Astrocyte (in vitro differentiated cells and primary cell): Measurements from ENCODE around the gene BICD1. TPM values are rescaled to one million over a fixed set of nuclear protein-coding genes. Genes with fewer than 3 reads are reported as not detected.

Experiments used
- DNase-seq: peaks from one replicate; pipeline ENCODE4 v3.0.0-alpha.2; 2010; ENCODE audit warnings: low read depth
- FAIRE-seq: peaks from 2 replicates; lab custom pipeline; 2011; peaks lifted over from hg19 to GRCh38; lab: Jason Lieb, UNC
- H2AFZ ChIP-seq: 2 replicates; pipeline ENCODE4 v1.6.0; 2012; ENCODE audit warnings: low read depth, low read length, inconsistent platforms
- H3K27ac ChIP-seq: 2 replicates; pipeline ENCODE4 v1.5.1; 2011; ENCODE audit warnings: low read depth, low read length, inconsistent platforms
- H3K27me3 ChIP-seq: 2 replicates; pipeline ENCODE4 v1.6.0; 2011; ENCODE audit warnings: low read length, inconsistent platforms; ENCODE audit not compliant: insufficient read depth
- H3K36me3 ChIP-seq: 2 replicates; pipeline ENCODE4 v1.5.1; 2011; ENCODE audit warnings: low read length, inconsistent platforms; ENCODE audit not compliant: insufficient read depth
- H3K4me1 ChIP-seq: 2 replicates; pipeline ENCODE4 v1.5.1; 2011; ENCODE audit warnings: low read length, inconsistent platforms; ENCODE audit not compliant: insufficient read depth
- H3K4me2 ChIP-seq: 2 replicates; pipeline ENCODE4 v1.6.0; 2012; ENCODE audit warnings: low read length, inconsistent platforms
- H3K4me3 ChIP-seq: 2 replicates; pipeline ENCODE4 v1.5.1; 2011; ENCODE audit warnings: low read depth, mild to moderate bottlenecking, low read length, inconsistent platforms; ENCODE audit not compliant: insufficient read depth
- H3K79me2 ChIP-seq: 2 replicates; pipeline ENCODE4 v1.6.0; 2012; ENCODE audit warnings: mild to moderate bottlenecking, low read length, inconsistent platforms; ENCODE audit not compliant: insufficient read depth
- H3K9ac ChIP-seq: 2 replicates; pipeline ENCODE4 v1.6.0; 2012; ENCODE audit warnings: mild to moderate bottlenecking, low read length, inconsistent platforms
- H3K9me3 ChIP-seq: 2 replicates; pipeline ENCODE4 v1.5.1; 2012; ENCODE audit warnings: low read depth, mild to moderate bottlenecking, low read length, inconsistent platforms; ENCODE audit not compliant: insufficient read depth
- H4K20me1 ChIP-seq: 2 replicates; pipeline ENCODE4 v1.6.0; 2012; ENCODE audit warnings: low read length, inconsistent platforms; ENCODE audit not compliant: insufficient read depth
- H3K27ac Mint-ChIP-seq: one replicate; pipeline ENCODE4 v1.8.0; 2021; ENCODE audit warnings: mild to moderate bottlenecking, mixed read lengths; ENCODE audit not compliant: unreplicated experiment
- H3K27me3 Mint-ChIP-seq: one replicate; pipeline ENCODE4 v1.8.0; 2021; ENCODE audit warnings: low read depth, mixed read lengths; ENCODE audit not compliant: unreplicated experiment
- H3K36me3 Mint-ChIP-seq: one replicate; pipeline ENCODE4 v1.8.0; 2021; ENCODE audit warnings: low read depth, mixed read lengths; ENCODE audit not compliant: unreplicated experiment
- H3K4me1 Mint-ChIP-seq: one replicate; pipeline ENCODE4 v1.8.0; 2021; ENCODE audit warnings: low read depth, mixed read lengths; ENCODE audit not compliant: unreplicated experiment
- H3K4me3 Mint-ChIP-seq: one replicate; pipeline ENCODE4 v1.8.0; 2021; ENCODE audit warnings: mild to moderate bottlenecking, moderate library complexity, mixed read lengths; ENCODE audit not compliant: unreplicated experiment
- H3K9me3 Mint-ChIP-seq: one replicate; pipeline ENCODE4 v1.8.0; 2021; ENCODE audit warnings: mild to moderate bottlenecking, mixed read lengths; ENCODE audit not compliant: unreplicated experiment
- EZH2 ChIP-seq: IDR thresholded peaks from 2 replicates; pipeline ENCODE4 v1.6.1; 2012; ENCODE audit warnings: mild to moderate bottlenecking, low read length, inconsistent platforms; ENCODE audit not compliant: insufficient read depth
- total RNA-seq: library from RNA; stranded (reverse); gene quantifications from 2 replicates; pipeline ENCODE4 v1.2.1, GENCODE V29; 2021
- TF ChIP-seq, protein P1 (sequence below): IDR thresholded peaks from 2 replicates; pipeline ENCODE4 v1.5.1; 2011; ENCODE audit warnings: low read depth, mild to moderate bottlenecking, inconsistent platforms, low read length, moderate library complexity; ENCODE audit not compliant: insufficient read depth

The BICD1 gene
- total RNA-seq, 1 donor from 2014 or later = 28.7 TPM

DNA sequence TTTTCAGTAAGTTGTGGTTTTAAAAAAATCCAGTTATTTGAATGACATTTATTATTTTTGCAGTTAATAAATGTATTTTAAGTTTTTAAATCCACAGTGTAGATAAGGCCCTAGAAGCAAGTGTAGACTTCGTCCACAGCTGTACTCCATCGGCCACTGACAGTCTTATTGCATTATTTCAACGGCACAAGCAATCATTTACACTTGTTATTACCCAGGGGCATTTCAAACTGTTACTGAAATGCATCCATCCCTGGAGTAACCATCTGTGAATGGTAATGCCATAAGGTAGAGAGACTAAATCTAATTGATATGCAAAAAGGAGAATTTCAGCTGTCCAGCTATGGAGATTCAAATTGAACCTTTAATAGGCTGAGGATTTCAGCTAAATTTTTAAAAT is 48.4 kb downstream of the BICD1 start:
- no peak overlapping the region for H3K9ac ChIP-seq
- peaks cover 8% of the 10 kb centered on the region for H3K4me1 ChIP-seq
- peaks cover 7% of the 10 kb centered on the region for H3K4me1 Mint-ChIP-seq
- H3K9me3 Mint-ChIP-seq = peaks cover 2% of the 10 kb centered on the region
- H3K36me3 Mint-ChIP-seq = peaks cover 8% of the 10 kb centered on the region
- H3K36me3 ChIP-seq = no peaks in the 10 kb centered on the region
- H3K4me3 ChIP-seq = no peak overlapping the region
- peaks cover 57% of the 10 kb centered on the region for H4K20me1 ChIP-seq
- FAIRE-seq = no peak
- no peak overlapping the region for H3K4me3 Mint-ChIP-seq
- DNase-seq = no peak
- no peaks in the 10 kb centered on the region for H3K27me3 Mint-ChIP-seq
- peaks cover 58% of the 10 kb centered on the region for H3K79me2 ChIP-seq
- no peak overlapping the region for H3K27ac Mint-ChIP-seq
- no peak overlapping the region for H2AFZ ChIP-seq
- TF ChIP-seq, protein P1, sequence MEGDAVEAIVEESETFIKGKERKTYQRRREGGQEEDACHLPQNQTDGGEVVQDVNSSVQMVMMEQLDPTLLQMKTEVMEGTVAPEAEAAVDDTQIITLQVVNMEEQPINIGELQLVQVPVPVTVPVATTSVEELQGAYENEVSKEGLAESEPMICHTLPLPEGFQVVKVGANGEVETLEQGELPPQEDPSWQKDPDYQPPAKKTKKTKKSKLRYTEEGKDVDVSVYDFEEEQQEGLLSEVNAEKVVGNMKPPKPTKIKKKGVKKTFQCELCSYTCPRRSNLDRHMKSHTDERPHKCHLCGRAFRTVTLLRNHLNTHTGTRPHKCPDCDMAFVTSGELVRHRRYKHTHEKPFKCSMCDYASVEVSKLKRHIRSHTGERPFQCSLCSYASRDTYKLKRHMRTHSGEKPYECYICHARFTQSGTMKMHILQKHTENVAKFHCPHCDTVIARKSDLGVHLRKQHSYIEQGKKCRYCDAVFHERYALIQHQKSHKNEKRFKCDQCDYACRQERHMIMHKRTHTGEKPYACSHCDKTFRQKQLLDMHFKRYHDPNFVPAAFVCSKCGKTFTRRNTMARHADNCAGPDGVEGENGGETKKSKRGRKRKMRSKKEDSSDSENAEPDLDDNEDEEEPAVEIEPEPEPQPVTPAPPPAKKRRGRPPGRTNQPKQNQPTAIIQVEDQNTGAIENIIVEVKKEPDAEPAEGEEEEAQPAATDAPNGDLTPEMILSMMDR = no peak
- TF ChIP-seq EZH2 = no peak
- H3K27ac ChIP-seq = no peak overlapping the region
- no peaks in the 10 kb centered on the region for H3K9me3 ChIP-seq
- H3K4me2 ChIP-seq = no peak overlapping the region
- no peaks in the 10 kb centered on the region for H3K27me3 ChIP-seq

DNA sequence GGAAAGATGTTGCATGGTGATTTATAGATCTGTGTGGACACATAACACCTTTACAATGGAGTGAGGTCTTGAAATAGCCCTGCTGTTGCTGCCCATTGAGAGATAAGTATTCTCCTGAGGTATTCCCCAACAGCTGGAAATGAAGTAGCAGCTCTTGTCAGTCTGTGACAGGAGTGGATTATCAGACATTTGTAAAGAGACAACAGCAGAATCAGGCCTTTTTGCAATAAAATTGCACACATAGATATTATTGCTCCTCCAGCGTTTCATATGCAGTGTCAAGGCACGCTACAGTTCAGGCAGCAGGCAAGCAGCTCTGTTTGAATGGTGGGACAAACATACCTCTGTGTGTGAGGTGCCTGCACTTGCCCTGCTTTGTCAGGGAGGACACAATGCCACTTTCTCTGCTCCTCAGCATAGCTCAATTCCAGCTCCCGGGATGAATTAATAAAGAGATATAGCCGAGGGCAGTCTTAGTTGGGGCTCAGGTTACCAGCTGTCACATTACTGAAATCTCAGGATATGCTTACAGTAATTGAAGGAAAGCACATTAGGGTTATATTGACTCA is 49.4 kb downstream of the BICD1 start:
- H3K27me3 Mint-ChIP-seq = no peaks in the 10 kb centered on the region
- H3K4me1 Mint-ChIP-seq = peaks cover 8% of the 10 kb centered on the region
- Histone ChIP-seq H3K4me3 (no peak overlapping the region), H3K79me2 (peaks cover 54% of the 10 kb centered on the region), H3K27me3 (no peaks in the 10 kb centered on the region), H3K4me1 (peaks cover 8% of the 10 kb centered on the region), H2AFZ (no peak overlapping the region), H3K9ac (no peak overlapping the region), H3K9me3 (no peaks in the 10 kb centered on the region), H3K4me2 (no peak overlapping the region), H3K36me3 (no peaks in the 10 kb centered on the region), H4K20me1 (peaks cover 61% of the 10 kb centered on the region), H3K27ac (no peak overlapping the region)
- H3K9me3 Mint-ChIP-seq = no peaks in the 10 kb centered on the region
- DNase-seq = no peak
- no peak for FAIRE-seq
- no peak overlapping the region for H3K4me3 Mint-ChIP-seq
- no peak overlapping the region for H3K27ac Mint-ChIP-seq
- TF ChIP-seq, protein P1 = no peak
- no peak for TF ChIP-seq EZH2
- H3K36me3 Mint-ChIP-seq = peaks cover 3% of the 10 kb centered on the region

DNA sequence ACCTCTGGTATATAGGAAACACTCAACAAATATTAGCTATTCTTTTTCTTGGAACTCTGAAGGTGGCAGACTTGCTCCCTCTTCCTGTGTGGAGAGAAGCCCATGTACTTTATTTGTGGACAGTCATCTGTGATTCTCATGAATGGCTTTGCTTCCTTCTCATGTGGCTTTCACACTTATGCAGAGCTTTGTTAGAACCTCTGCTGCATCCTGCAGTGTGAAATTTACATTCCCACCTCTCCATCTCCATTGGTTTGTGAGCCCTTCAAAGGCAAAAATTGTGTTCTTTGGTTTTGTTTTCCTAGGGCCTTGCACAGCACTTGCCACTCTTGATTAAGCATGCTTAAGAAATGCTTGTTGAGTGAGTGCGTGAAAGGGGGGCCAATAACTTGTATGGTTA is 51.9 kb downstream of the BICD1 start:
- Histone ChIP-seq H3K4me1 (peaks cover 8% of the 10 kb centered on the region), H4K20me1 (peaks cover 48% of the 10 kb centered on the region), H2AFZ (no peak overlapping the region), H3K4me2 (no peak overlapping the region), H3K4me3 (no peak overlapping the region), H3K36me3 (no peaks in the 10 kb centered on the region), H3K27me3 (no peaks in the 10 kb centered on the region), H3K79me2 (peaks cover 49% of the 10 kb centered on the region), H3K9me3 (no peaks in the 10 kb centered on the region), H3K9ac (no peak overlapping the region), H3K27ac (no peak overlapping the region)
- Mint-ChIP-seq H3K36me3 (peaks cover 3% of the 10 kb centered on the region), H3K27me3 (no peaks in the 10 kb centered on the region), H3K27ac (no peak overlapping the region), H3K4me3 (no peak overlapping the region), H3K4me1 (peaks cover 8% of the 10 kb centered on the region), H3K9me3 (no peaks in the 10 kb centered on the region)
- no peak for FAIRE-seq
- TF ChIP-seq, protein P1 = no peak
- TF ChIP-seq EZH2 = no peak
- DNase-seq = no peak
